Lung (tissue), 12 donors: ENCODE data around the gene CRABP2. TPM values are rescaled to one million over a fixed set of nuclear protein-coding genes. Genes with fewer than 3 reads are reported as not detected.
A peak's percentile ranks its signal among the peaks of the same experiment; 100 is the strongest.

Experiments
- ATAC-seq: fragments of 200-7000 bp; cut with Tn5 transposase; one replicate; pipeline ENCODE4 v1.9.1; 2020; ENCODE audit warnings: moderate number of reproducible peaks; ENCODE audit not compliant: insufficient read depth, low FRiP score
- DNase-seq, 3 donors: peaks; one replicate each; pipeline ENCODE4 v3.0.0-alpha.2; 2013 to 2017
- H3K27ac ChIP-seq, 2 donors: one replicate each; pipeline ENCODE4 v1.5.1; 2013; ENCODE audit warnings: mild to moderate bottlenecking in 2 of 2, moderate library complexity in 2 of 2, control low read depth in 1 of 2, inconsistent platforms in 1 of 2, low read depth in 1 of 2, low read length in 1 of 2
- H3K27me3 ChIP-seq, 3 donors: one replicate each; pipeline ENCODE4 v1.5.1; 2013; ENCODE audit warnings: low read length in 2 of 3; ENCODE audit not compliant: control insufficient read depth in 3 of 3, insufficient read depth in 3 of 3
- H3K36me3 ChIP-seq, 4 donors: one replicate each; pipeline ENCODE4 v1.5.1; 2013; ENCODE audit warnings: low read length in 4 of 4, mild to moderate bottlenecking in 1 of 4, moderate library complexity in 1 of 4; ENCODE audit not compliant: control insufficient read depth in 4 of 4, insufficient read depth in 4 of 4
- H3K4me1 ChIP-seq, 5 donors: one replicate each; pipeline ENCODE4 v1.5.1; 2013; ENCODE audit warnings: low read length in 5 of 5, mild to moderate bottlenecking in 2 of 5, moderate library complexity in 1 of 5; ENCODE audit not compliant: control insufficient read depth in 5 of 5, insufficient read depth in 5 of 5
- H3K4me3 ChIP-seq: one replicate; pipeline ENCODE4 v1.5.1; 2013; ENCODE audit warnings: mild to moderate bottlenecking, control low read depth, moderate library complexity
- H3K9ac ChIP-seq, 2 donors: one replicate each; pipeline ENCODE4 v1.5.1; 2013; ENCODE audit warnings: low read length in 2 of 2, control low read depth in 1 of 2; ENCODE audit not compliant: insufficient read depth in 1 of 2
- H3K9me3 ChIP-seq, 4 donors: one replicate each; pipeline ENCODE4 v1.5.1; 2013; ENCODE audit warnings: low read length in 3 of 4, mild to moderate bottlenecking in 1 of 4, moderate library complexity in 1 of 4; ENCODE audit not compliant: control insufficient read depth in 4 of 4, insufficient read depth in 3 of 4
- CTCF ChIP-seq: IDR thresholded peaks from 2 replicates; pipeline ENCODE4 v1.5.1; 2012; ENCODE audit warnings: mild to moderate bottlenecking; ENCODE audit errors: control extremely low read depth, extremely low read depth
- WGBS, 2 donors: extraction: QIAGEN DNeasy Blood & Tissue Kit; methylation state at CpG; one replicate each; pipeline ENCODE4 v1.1.7; 2013; 5-methylcytosine and 5-hydroxymethylcytosine counted together
- polyA plus RNA-seq, 2 donors: library from polyadenylated mRNA; stranded (reverse); fragments of 200-250 nt; gene quantifications; one replicate each; pipeline ENCODE4 v1.2.1, GENCODE V29; 2013
- total RNA-seq, 2 donors: library from RNA; depleted of rRNA in 1 of 2; stranded (reverse); fragments of >200 nt in 1 of 2; gene quantifications; one replicate each; pipeline ENCODE4 v1.2.1, GENCODE V29; 2014 to 2021
- donor health status: control.
- donor health status: control.
- donor health status: Bipolar disorder and iron deficiency.
- donor health status: healthy.
- donor health status: DM: yes; HTN: yes; CAD: no.

CRABP2 gene
- total and polyA plus RNA-seq, 4 donors: 1.3 to 13.6 (median 4.9) TPM

DNA sequence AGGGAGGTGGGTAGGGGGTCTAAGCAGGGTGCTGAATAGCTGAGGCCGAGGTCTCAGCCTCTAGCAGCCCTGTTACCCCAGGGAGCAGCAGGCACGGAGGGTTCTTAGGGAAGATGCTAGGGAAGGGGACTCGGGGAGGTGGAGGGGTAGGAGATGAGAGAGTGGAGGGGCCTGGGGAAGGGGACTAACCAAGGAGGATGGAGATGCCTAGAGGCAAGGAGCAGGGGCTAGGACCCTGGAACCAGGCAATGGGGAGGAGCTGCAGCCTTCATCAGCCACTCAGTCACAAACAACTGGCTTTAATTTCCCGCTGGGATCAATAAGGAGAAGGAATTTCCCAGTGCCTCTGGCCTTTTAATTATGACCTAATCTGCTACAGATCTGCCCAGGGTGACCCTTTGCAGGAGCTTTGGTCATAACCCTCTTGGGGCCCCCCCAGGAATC is 2.9 kb upstream of the CRABP2 start:
- no peak for DNase-seq
- H3K9me3 ChIP-seq: no peaks in the 10 kb centered on the region
- 62 to 71% methylated on average over 4 of the region's 4 CpGs for WGBS, 2 donors
- TF ChIP-seq CTCF: no peak
- H3K36me3 ChIP-seq: peaks cover 0 to 4% (median 0%) of the 10 kb centered on the region in 4 donors
- peaks cover 0 to 76% (median 17%) of the 10 kb centered on the region in 5 donors for H3K4me1 ChIP-seq
- H3K4me3 ChIP-seq: no peak overlapping the region
- ATAC-seq: no peak
- peaks cover 0 to 4% (median 0%) of the 10 kb centered on the region in 3 donors for H3K27me3 ChIP-seq
- no peak overlapping the region for H3K9ac ChIP-seq
- H3K27ac ChIP-seq: no peak overlapping the region

DNA sequence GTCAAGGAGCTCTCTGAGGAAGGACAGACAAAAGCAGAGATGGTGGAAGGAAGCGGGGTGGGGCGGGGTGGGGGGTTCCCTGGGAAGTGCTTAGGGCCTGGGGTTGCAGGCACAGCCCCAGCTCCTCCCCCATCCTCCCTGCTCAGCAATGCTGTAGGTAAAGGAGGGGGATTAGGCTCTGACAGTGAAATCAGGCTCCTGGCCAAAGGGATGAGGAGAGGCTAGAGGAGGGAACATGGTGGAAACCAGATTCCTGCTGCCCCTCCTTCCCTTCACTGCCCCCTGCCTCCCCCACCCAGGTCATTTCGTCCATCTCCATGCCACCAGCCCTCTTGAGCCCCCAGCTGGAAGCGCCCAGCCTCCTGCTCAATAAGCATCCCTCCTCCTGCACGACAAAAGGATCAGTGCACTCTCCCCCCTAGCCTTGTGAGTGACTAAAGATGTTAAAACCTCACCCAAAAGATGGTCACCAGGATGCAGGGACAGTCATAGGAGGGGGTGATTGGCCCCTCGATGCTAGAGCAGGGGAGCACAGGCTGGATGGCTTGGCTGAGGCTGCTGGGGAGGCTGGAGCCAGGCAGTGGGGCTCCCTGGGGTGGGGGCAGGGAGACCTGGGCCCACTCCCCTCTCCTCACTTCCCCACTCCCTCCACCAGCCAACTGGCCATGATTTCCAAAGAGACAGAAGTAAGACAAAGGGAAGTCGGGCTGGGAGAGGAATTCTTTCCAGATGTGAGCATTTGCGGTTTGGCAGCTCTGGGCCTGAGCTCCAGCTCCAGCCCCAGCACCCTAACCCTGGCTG is 2.2 kb upstream of the CRABP2 start:
- Histone ChIP-seq H3K27ac (no peak overlapping the region), H3K4me3 (no peak overlapping the region), H3K4me1 (peaks cover 0 to 78% (median 17%) of the 10 kb centered on the region in 5 donors), H3K9ac (no peak overlapping the region), H3K9me3 (no peaks in the 10 kb centered on the region), H3K36me3 (peaks cover 0 to 4% (median 0%) of the 10 kb centered on the region in 4 donors), H3K27me3 (peaks cover 0 to 4% (median 0%) of the 10 kb centered on the region in 3 donors)
- no peak for ATAC-seq
- WGBS, 2 donors: 67 to 68% methylated on average over 7 to 8 of the region's 8 CpGs
- TF ChIP-seq CTCF: no peak
- peak; percentile 44 to 77 (median 61) for DNase-seq

DNA sequence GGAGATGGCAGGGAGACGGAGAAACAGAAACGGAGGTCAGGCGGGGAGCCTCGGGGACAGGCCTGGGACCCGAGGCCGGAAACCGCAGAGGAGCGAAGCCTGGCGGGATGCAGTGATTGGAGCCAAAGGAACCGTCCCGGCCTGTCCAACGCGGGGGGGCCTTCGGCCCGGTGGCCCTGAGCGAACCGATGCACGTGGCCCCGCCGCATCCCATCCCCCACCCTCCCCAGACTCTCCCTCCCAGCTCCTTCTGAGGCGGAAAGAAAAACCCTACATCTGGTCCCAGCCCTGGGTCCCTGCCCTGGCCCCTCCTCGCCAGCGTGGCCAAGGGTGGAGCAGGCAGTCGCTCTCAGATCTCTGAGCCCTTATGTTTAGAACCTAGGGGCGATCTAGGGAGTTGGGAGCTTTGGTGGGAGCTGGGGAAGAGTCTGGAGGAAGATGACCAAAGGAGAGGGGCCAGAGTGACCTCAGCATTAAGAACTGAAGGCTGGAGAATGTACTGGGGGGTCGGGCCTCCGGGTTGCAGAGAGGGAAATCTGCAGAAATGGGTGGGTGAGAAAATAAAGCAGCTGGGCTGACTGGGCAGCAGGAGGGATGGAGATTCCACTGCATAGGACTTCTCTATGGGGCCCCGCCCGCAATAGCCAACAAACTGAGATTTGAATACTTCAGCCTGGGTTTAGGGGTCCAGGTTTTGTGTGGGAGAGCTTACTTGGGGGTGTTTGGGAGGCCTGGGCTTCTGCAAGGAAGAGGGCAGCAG is 1.5 kb upstream of the CRABP2 start:
- peak; percentile 83 to 91 (median 85) for DNase-seq
- no peak for ATAC-seq
- no peaks in the 10 kb centered on the region for H3K9me3 ChIP-seq
- no peak overlapping the region for H3K9ac ChIP-seq
- peak overlapping the region in 1 of 2 donors; percentile 46 for H3K27ac ChIP-seq
- TF ChIP-seq CTCF: no peak
- peaks cover 0 to 4% (median 0%) of the 10 kb centered on the region in 3 donors for H3K27me3 ChIP-seq
- peaks cover 0 to 78% (median 17%) of the 10 kb centered on the region in 5 donors for H3K4me1 ChIP-seq
- H3K36me3 ChIP-seq: no peaks in the 10 kb centered on the region
- 6 to 7% methylated on average over 26 to 29 of the region's 29 CpGs for WGBS, 2 donors
- H3K4me3 ChIP-seq: no peak overlapping the region
